ENCODE measurements around the gene ADCY3.
"Not testable (repeated sequence)": the region's sequence is repeated elsewhere in the genome, so short reads cannot be mapped to it uniquely, and the experiment has no call there.

The ADCY3 gene

DNA sequence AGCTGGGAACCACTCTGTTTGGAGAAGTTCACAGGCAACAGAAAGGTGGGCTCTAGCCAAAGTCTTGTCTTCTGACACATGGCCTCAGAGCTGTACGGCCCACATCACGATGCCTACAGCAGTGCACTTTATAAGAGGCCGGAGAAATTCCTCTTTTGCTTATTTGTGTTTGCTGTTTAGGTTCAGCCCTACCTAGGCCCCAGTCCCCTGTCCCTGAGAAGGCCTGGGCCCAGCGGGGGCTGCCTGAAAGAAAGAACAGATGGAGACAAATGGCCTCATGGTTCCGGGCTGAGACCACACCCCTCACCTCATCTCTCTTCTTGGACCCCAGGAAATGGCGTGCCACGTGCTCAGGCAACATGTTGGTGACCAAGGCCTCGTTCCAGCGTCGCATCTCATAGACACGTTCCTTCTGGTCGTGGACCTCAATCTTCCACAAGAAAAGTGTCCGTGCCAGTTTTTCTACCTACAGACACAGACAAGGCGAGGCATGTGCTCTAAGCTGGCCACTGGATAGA lies 95.9 kb downstream of the ADCY3 start:
- Histone ChIP-seq H3K27ac (no peak overlapping the region), H3K4me3 (no peak overlapping the region)

DNA sequence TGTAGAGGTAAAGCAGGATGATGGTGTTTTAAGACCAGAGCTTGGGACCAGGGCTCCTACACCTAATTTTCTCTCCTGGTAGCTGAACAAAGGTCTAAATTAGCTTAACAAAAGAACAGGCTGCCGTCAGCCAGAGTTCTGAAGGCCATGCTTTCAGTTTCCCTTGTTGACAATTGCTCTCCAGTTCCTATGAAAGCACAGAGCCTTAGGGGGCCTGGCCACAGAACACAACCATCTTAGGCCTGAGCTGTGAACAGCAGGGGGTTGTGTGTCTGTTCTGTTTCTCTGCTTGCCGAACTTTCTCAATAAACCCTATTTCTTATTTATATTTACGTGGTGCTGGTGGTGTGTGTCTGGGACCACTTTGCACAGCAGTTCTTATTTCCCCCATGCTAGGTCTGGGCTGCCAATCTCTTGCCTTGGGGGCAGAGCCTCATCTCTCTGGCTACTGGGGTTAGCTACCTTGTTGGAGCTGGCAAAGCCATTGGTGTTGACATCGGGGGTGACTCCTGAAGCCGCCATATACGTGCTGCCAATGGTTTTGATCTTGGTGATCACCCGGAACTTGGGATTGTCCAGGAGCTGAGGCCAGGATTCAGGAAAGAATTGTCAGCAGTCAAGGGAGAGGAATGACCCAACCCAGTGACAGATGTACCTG lies 97.9 kb downstream of the ADCY3 start:
- Histone ChIP-seq H3K27ac (no peak overlapping the region), H3K4me3 (no peak overlapping the region)

DNA sequence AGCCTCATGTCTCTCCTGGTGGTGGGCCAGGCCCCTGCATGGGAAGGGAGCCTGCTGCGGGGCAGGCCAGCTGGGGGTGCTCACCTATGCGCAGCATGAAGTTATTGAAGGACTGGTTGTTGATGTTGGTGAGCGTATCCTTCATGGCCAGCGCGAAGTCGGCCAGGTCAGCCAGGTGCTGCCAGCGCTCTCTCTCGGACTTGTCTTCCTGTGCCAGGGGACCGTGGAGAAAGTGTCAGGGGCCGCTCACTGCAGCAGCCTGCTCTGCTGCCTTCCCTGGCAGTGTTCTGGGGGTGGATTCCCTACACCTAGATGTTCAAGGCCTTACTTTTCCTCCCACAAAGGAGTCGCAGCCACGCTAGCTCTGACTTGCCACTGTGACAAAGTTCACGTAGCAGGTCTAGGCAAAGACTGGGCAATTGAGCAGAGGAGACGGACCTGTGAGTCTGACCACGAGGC lies 98.6 kb downstream of the ADCY3 start:
- Histone ChIP-seq H3K4me3 (no peak overlapping the region), H3K27ac (no peak overlapping the region)

DNA sequence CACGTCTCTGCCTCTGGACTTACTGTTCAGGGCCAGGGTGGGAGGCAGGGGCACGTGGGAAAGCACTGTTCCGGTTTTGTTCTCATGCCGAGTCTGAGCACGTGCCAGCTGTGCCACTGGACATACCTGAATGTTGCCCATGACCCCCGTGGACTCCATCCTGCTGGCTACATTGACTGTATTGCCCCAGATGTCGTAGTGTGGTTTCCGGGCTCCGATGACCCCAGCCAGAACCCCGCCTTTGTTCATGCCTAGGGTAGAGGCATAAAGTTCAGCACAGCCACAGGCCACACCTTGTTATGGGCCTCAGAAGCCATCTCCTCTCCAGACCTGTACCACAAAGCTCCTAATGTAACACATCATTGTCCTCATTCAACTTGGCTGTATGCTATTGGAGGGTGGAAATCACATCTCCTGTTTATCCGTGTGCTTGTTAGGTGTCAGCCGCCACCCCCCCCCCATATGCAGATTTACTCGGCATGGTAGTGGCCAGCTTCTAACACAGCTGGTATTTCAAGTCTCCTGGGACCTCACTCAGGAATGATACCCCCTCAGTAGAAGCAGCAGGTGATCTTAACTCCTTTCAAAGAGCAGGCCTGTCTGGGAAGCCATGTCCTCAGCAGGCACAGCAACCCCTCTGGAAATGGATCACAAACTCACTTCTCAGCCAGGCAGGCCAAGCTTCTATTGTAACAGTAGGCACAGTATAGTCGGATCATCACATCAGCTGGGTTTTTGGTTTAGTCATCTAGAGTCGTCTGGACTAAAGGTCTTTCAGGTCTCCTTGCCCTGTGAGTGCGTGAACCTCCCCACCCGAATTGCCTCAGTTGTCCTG lies 99.2 kb downstream of the ADCY3 start:
- H3K4me3 ChIP-seq = no peak overlapping the region
- no peak overlapping the region for H3K27ac ChIP-seq

DNA sequence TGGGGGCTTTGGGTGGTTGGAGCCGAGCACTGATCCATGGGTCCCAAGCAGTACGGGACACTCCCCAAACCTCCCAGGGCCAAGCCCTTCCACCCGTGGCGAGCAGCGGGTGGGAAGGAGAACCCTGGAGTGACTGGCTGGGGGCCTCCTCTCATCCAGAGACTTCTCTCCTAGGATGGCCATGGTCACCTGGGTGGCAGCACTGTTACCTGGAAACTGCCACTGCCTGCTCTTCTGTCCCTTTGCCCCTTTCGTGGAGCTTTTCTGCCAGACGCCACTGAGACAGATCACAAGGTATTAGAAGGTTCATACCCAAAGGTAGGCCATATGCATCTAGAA lies 99.9 kb downstream of the ADCY3 start:
- Histone ChIP-seq H3K4me3 (no peak overlapping the region), H3K27ac (no peak overlapping the region)

DNA sequence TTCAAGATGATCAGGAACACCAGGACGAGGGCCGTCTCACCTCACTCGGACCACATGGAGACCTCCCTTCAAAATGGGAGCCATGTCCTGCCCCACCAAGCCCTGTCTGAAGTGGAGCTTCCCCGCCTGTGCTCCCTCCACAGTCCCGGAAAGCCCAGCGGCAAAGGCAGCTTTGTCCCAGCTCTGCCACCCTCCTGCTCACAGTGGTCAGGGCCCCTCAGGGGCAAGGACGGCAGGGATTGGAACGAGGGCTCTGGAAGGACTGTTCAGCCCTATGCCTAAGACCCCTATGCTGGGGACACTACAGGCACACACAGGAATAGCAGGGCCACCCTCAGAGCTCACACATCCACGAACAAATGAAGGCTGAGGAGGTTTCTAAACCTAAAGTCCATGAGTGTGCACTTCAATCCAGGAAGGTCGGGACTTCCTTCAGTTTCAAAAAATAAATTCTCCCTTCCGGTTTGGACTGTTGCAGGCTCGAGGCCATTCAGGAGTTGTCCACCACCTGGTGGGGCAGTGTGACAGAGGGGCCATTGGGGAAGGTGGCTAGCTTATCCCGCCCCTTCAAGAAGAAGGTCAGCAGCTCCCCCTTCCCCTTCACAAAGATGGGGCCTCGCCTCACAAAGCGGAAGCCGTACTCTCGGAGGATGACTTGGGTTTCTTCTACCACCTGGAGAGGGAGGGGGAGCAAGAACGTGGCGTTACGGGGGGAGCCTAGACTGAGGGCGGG lies 100.4 kb downstream of the ADCY3 start:
- H3K27ac ChIP-seq = no peak overlapping the region

DNA sequence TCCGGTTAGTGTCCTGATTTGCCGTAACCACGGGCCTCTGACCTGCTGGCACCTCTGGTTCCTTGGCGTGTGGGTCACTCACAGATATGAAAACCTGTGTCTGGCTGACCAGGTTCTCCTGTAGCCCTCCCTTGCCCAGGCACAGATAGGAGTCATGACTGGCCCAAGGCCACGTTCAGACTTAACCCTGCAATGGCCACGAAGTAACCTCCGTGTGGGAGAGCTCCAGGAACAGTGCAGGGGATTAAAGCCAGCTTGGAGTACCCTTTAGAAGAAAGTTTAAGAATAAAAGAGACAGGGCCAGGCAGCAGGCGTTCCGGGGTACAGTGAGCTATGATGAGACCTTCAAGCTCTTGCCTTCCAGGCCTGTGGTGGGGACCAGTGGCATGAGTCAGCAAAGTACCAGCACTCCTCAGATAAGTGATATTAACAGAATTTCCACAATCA lies 101.3 kb downstream of the ADCY3 start:
- Histone ChIP-seq H3K4me3 (no peak overlapping the region), H3K27ac (no peak overlapping the region)

More for the DNA sequence above, 100.4 kb downstream of the ADCY3 start:
- H3K4me3 ChIP-seq = no peak overlapping the region

DNA sequence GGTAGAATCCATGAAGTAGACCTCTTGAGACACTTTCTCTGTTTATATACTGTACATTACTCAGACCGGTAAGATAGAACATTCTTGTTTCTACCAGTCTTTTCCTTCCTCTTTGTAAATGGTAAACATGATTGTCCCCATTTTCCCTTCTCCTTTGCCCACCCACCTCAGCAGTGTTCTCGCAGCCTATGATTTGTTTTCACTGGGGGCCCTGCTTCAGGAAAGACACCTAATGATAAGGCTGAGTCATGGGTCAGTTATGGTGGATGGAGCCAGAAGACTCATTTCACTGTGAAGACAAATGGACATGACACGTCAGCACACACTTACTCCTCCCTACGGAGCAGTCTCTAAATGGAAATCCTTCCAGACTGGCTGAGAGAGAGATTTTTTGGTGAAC lies 103.2 kb downstream of the ADCY3 start:
- H3K4me3 ChIP-seq = no peak overlapping the region

DNA sequence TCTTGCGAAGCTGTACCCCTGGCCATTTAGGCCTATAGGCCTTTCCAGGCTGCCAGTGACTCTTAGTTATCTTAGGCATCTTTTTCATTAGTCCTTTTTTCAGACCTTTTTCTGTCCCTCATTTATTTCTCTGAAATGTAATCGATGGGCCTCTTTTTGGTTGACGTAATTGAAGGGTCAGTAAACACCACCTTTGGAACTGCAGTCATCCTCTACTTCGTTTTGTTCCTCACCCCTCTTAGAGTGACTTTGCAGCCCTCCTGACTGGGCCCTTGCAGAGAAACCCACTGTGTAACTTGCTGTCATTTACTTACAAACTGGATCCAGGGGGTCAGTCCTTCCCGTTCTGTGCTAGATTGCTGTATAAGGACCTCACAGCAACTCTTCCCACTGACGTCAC lies 103.6 kb downstream of the ADCY3 start:
- Histone ChIP-seq H3K27ac (no peak overlapping the region), H3K4me3 (no peak overlapping the region)

More for the DNA sequence above, 103.2 kb downstream of the ADCY3 start:
- no peak overlapping the region for H3K27ac ChIP-seq

DNA sequence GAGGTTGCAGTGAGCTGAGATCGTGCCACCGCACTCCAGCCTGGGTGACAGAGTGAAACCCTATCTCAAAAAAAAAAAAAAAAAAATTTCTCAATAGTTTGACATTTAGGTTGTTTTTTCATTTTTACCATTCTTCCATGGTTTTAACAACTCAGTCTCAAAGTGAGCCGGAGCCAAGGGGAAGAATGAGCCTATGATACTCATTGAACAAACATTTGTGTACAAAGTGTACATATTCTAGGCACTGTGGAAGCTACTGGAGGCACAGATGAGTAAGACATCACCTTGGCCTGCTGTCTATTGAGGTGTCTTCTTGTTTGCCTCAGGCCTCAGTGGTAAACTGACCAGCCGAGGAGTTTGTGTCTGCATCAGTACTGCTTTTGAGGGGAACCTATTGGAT lies 104.9 kb downstream of the ADCY3 start:
- Histone ChIP-seq H3K27ac (no peak overlapping the region), H3K4me3 (no peak overlapping the region)

DNA sequence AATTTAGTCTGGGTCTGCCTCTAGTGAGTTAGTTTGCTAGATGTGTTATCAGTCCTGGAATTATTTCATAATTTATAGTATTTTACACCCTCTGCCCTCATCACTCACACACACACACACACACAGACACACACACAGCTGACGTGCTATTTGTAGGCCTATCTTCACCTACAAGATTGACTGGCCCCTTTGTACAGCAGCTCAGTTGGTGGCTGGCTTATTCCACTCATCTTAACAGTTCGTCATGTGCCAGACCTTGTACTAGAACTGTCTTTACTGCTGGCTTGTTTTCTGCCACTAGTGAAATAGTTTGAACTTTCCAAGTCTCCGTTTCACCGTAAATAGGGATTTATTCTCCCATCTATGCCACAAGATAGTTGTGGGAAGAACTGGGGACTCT lies 105.5 kb downstream of the ADCY3 start:
- no peak overlapping the region for H3K4me3 ChIP-seq
- H3K27ac ChIP-seq = no peak overlapping the region

DNA sequence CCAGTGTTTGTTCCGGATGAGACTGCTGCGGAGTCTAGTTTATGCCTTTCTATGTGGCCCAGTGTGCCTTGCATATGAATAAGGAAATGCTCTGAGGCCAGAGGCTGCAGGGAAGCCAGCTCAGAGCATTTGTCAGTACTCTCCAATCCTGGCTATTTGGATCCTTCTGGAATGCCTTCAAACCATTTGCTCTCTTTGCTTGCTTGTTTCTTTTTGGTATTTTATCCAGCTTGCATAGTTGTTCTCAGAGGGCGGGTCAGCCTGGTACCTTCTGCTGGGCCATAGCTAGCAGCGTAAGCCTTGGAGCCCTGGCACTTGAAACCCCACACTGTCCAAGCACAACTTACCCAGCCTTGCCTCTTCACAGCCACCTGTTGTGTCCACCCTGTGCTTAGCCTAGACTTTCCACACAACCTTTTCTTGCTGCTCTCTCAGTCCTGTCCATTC lies 106.3 kb downstream of the ADCY3 start:
- no peak overlapping the region for H3K27ac ChIP-seq
- H3K4me3 ChIP-seq = no peak overlapping the region

DNA sequence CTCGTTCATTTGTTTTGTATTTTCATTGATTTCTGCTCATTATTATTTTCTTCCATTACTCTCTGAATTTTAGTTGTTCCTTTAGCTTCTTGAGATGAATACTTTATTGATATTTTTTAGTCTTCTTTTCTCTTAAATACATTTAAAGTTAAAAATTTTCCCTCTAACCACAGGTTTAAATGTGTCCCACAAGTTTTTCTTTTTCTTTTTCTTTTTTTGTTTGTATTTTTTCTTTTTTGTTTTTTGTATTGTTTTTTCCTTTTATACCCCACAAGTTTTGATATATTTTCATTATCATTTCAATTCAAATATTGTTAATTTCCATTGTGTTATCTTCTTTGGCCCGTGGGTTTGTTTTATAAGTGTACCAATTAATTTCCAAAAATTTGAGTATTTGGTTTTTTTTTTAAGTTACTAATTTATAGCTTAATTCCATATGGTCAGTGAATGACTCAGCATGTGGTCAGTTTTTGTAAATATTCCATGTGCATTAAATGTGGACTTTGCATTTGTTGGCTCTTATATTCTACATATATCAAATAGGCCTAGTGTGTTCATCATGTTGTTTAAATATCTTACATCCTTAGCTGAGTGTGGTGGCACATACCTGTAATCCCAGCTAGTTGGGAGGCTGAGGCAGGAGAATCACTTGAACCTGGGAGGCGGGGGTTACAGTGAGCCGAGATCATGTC lies 110.6 kb downstream of the ADCY3 start:
- H3K4me3 ChIP-seq = no peak overlapping the region
- peak overlapping the region in 1 of 21 experiments; percentile 63 for H3K27ac ChIP-seq

DNA sequence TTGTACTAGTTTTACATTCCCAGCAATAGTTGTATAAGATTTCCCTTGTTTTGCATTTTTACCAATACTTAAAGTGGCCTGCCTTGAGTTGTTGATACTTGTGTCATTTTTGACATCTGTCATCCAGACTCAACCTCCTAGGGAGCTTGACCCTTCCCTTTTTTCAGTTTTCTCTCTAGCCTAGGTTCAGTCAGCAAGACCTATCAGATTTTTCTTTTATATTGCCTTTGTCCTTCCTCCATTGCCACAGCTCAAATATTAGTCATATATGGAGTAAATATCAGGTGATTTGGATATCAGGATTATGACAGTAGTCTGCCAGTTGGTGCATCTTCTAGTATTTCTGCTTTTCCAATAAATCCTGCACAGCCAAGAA lies 113.4 kb downstream of the ADCY3 start:
- Histone ChIP-seq H3K27ac (peak overlapping the region in 1 of 21 experiments; percentile 3), H3K4me3 (no peak overlapping the region)

DNA sequence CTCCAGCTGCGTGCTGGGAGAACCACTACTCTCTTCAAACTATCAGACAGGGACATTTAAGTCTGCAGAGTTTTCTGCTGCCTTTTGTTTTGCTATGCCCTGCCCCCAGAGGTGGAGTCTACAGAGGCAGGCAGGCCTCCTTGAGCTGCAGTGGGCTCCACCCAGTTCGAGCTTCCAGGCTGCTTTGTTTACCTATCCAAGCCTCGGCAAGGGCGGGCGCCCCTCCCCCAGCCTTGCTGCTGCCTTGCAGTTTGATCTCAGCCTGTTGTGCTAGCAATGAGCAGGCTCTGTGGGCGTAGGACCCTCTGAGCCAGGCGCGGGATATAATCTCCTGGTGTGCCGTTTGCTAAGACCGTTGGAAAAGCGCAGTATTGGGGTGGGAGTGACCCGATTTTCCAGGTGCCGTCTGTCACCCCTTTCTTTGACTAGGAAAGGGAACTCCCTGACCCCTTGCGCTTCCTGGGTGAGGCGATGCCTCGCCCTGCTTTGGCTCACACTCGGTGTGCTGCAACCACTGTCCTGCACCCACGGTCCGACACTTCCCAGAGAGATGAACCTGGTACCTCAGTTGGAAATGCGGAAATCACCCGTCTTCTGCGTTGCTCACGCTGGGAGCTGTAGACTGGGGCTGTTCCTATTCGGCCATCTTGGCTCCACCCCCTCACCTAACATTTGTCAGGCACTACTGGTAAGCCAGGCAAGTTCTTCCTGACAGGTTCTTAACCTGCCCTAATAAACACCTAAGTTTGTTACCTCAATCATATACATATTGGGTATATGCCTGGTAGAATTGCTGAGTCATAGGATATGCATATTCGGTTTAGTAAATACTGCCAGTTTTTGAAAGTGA lies 114.0 kb downstream of the ADCY3 start:
- H3K4me3 ChIP-seq = not testable (repeated sequence)
- H3K27ac ChIP-seq = peak overlapping the region in 1 of 21 experiments; percentile 3

DNA sequence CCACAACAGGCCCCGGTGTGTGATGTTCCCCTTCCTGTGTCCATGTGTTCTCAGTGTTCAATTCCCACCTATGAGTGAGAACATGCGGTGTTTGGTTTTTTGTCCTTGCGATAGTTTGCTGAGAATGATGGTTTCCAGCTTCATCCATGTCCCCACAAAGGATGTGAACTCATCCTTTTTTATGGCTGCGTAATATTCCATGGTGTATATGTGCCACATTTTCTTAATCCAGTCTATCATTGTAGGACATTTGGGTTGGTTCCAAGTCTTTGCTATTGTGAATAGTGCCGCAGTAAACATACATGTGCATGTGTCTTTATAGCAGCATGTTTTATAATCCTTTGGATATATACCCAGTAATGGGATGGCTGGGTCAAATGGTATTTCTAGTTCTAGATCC lies 119.5 kb downstream of the ADCY3 start:
- H3K27ac ChIP-seq = not testable (repeated sequence)

DNA sequence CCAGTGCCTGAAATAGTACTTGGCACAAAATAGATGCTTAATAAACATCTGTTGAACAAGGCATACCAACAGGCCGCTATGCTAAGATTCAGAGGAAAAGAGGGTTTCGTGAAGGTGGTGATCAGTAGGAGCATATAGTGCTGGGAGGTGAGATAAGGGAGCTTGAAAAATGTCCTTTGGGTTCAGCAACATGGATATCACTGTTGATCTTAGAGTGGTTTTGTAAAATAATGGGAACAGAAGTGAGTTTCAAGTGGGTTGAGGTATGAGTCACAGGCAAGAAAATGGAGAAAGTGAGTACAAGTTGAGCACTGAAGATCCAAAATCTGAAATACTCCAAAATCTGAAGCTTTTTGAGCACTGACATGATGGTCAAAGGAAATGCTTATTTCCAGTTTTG lies 122.4 kb downstream of the ADCY3 start:
- Histone ChIP-seq H3K27ac (no peak overlapping the region), H3K4me3 (no peak overlapping the region)

More for the DNA sequence above, 119.5 kb downstream of the ADCY3 start:
- H3K4me3 ChIP-seq = not testable (repeated sequence)

DNA sequence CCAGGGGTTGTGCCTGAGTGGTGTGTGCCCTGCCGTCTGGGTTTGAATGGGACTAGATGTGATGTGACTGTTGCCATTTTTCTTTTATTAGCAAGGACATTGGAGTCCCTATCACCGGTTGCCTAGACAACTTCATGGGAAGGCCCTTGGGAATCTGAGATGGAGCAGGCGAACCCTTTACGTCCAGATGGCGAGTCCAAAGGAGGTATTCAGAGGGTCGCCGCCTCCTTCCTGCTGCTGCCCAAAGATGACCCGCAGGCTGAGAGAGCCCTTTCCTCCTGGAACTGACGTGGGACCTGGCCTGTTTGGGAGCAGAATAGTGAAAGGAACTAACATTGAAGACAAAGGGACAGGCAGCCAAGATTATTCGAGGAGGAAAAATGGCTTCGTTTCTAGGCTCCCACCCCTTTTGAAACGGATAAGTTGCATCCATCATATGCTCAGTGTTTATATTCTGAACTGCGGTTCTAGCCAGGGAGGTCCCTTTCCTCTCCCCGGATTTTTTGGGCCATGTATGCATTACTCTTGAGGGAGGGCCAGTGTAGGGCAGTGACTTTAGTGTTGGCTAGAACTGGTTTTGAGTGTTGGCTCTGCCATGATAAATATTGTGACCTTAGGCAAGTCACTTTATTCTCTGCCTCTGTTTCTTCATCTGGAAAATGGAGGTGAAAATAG lies 126.1 kb downstream of the ADCY3 start:
- Histone ChIP-seq H3K27ac (peak overlapping the region in 16 of 21 experiments; percentile 89 to 100 (median 99)), H3K4me3 (peak overlapping the region; percentile 60 to 95 (median 81))

All from skin epidermis (tissue), 12 donors.